ENCODE data around the gene GPR143.

Gene GPR143

DNA sequence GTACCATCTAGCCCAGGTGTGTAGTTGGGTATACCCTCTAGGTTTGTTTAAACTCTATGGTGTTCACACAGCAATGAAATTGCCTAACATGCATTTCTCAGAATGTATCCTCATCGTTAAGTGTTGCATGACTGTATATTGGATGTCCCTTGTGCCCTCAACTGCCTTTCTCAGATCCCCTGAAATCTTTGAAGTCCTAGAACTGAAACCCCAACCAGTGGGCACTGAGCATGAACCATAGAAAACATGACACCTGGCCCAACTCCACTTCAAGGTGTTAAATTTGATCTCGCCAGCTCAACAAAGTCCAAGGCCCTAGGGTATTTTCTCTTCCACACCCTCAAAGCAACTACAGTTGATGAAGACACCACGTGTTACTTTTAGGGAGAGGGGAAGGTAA, 35.6 kb downstream of the GPR143 start:
- no peak for TF ChIP-seq SALL2 (tag by site-specific recombination; IDR thresholded peaks at IDR 0.05; ENCODE audit: borderline replicate concordance)
- no peak for TF ChIP-seq ZXDB (tag by site-specific recombination; IDR thresholded peaks at IDR 0.05)
- no peak for TF ChIP-seq ZNF610 (tag by site-specific recombination; IDR thresholded peaks at IDR 0.05; ENCODE audit: borderline replicate concordance)
- no peak for TF ChIP-seq ZNF776 (tag by site-specific recombination; IDR thresholded peaks at IDR 0.05; ENCODE audit: borderline replicate concordance)
- TF ChIP-seq, protein P1, sequence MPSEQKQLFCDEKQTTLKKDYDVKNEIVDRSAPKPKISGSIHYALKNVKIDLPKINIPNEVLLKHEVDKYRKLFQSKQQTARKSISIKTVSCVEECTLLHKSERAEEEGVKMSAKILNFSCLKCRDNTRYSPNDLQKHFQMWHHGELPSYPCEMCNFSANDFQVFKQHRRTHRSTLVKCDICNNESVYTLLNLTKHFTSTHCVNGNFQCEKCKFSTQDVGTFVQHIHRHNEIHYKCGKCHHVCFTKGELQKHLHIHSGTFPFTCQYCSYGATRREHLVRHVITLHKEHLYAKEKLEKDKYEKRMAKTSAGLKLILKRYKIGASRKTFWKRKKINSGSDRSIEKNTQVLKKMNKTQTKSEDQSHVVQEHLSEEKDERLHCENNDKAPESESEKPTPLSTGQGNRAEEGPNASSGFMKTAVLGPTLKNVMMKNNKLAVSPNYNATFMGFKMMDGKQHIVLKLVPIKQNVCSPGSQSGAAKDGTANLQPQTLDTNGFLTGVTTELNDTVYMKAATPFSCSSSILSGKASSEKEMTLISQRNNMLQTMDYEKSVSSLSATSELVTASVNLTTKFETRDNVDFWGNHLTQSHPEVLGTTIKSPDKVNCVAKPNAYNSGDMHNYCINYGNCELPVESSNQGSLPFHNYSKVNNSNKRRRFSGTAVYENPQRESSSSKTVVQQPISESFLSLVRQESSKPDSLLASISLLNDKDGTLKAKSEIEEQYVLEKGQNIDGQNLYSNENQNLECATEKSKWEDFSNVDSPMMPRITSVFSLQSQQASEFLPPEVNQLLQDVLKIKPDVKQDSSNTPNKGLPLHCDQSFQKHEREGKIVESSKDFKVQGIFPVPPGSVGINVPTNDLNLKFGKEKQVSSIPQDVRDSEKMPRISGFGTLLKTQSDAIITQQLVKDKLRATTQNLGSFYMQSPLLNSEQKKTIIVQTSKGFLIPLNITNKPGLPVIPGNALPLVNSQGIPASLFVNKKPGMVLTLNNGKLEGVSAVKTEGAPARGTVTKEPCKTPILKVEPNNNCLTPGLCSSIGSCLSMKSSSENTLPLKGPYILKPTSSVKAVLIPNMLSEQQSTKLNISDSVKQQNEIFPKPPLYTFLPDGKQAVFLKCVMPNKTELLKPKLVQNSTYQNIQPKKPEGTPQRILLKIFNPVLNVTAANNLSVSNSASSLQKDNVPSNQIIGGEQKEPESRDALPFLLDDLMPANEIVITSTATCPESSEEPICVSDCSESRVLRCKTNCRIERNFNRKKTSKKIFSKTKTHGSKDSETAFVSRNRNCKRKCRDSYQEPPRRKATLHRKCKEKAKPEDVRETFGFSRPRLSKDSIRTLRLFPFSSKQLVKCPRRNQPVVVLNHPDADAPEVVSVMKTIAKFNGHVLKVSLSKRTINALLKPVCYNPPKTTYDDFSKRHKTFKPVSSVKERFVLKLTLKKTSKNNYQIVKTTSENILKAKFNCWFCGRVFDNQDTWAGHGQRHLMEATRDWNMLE (tag by site-specific recombination; conservative IDR thresholded peaks at IDR 0.05; ENCODE audit: low read depth) = no peak
- TF ChIP-seq TRIM28 (IDR thresholded peaks at IDR 0.05; ENCODE audit: borderline replicate concordance, low read length) = no peak
- no peak for TF ChIP-seq ZNF701 (tag by site-specific recombination; IDR thresholded peaks at IDR 0.05)
- no peak for TF ChIP-seq ZNF521 (tag by site-specific recombination; IDR thresholded peaks at IDR 0.05)
- TF ChIP-seq, protein P2, sequence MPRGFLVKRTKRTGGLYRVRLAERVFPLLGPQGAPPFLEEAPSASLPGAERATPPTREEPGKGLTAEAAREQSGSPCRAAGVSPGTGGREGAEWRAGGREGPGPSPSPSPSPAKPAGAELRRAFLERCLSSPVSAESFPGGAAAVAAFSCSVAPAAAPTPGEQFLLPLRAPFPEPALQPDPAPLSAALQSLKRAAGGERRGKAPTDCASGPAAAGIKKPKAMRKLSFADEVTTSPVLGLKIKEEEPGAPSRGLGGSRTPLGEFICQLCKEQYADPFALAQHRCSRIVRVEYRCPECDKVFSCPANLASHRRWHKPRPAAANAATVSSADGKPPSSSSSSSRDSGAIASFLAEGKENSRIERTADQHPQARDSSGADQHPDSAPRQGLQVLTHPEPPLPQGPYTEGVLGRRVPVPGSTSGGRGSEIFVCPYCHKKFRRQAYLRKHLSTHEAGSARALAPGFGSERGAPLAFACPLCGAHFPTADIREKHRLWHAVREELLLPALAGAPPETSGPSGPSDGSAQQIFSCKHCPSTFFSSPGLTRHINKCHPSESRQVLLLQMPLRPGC (tag by site-specific recombination; IDR thresholded peaks at IDR 0.05) = no peak
- no peak for TF ChIP-seq MEIS1 (CRISPR knock-in tag; IDR thresholded peaks at IDR 0.05; ENCODE audit: borderline replicate concordance)
- no peak for TF ChIP-seq ZNF629 (tag by site-specific recombination; IDR thresholded peaks at IDR 0.05)
- no peaks in the 10 kb centered on the region for H3K9me3 ChIP-seq (ENCODE audit: control insufficient read depth, insufficient read depth, low read depth, low read length)
- no peak overlapping the region for H3K27ac ChIP-seq (ENCODE audit: extremely low read depth, low read depth, low read length)
- H3K4me3 ChIP-seq (ENCODE audit: low read depth, low read length) = no peak overlapping the region
- H3K4me1 ChIP-seq (ENCODE audit: control insufficient read depth, insufficient read depth, low read length) = no peaks in the 10 kb centered on the region
- H3K36me3 ChIP-seq (ENCODE audit: control insufficient read depth in 2 of 2, insufficient read depth in 1 of 2, low read length in 2 of 2) = no peaks in the 10 kb centered on the region
- CTCF ChIA-PET = interaction anchor here (0.7 kb wide), 1 partner anchor 17 kb away, joined by 5 read pairs; no protein-coding TSS in a partner anchor
- POLR2A ChIA-PET = no interaction called here

DNA sequence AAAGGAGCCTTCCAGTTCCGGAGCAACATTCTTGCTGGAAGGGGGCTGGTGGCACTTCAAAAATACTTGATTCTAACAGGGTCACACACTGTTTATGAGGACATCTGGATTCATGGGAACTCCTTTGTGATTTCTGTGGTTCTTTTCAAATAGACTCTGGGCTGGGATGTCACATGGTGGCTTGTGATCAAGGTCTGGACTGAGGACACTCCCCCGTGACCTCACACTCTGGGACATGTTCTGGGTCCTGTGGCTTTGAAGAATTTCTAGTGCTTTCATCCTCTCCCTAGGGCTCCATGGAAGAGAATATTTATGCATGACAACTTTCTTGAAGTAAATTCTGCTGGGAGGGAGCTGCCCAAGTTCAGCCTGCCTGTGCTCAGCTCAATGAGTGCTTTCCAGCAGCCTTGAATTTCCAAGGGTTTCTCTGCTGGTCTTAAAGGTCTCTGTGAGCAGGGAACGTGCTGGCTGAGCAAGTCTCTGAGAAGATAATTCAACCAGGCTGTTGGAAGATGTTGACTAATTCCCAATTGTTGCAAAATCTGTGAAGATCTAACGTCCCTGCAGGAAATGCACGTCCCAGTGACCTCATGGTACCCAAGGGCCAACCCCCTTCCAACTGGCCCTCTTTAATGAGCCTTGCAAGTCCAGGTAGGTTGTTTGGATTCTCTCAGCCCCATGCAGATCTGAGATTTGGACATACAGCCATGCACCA, 36.3 kb downstream of the GPR143 start:
- POLR2A ChIA-PET = no interaction called here
- no peaks in the 10 kb centered on the region for H3K4me1 ChIP-seq (ENCODE audit: control insufficient read depth, insufficient read depth, low read length)
- TF ChIP-seq ZNF529 (tag by site-specific recombination; IDR thresholded peaks at IDR 0.05; ENCODE audit: insufficient replicate concordance) = no peak
- TF ChIP-seq ZNF140 (tag by site-specific recombination; IDR thresholded peaks at IDR 0.05) = no peak
- no peak for TF ChIP-seq SETDB1 (IDR thresholded peaks at IDR 0.05; ENCODE audit: insufficient read length, low read length)
- TF ChIP-seq KLF10 (tag by site-specific recombination; IDR thresholded peaks at IDR 0.05) = no peak
- TF ChIP-seq OVOL3 (tag by site-specific recombination; IDR thresholded peaks at IDR 0.05) = no peak
- no peak for TF ChIP-seq ZBTB20 (tag by site-specific recombination; IDR thresholded peaks at IDR 0.05)
- no peaks in the 10 kb centered on the region for H3K9me3 ChIP-seq (ENCODE audit: control insufficient read depth, insufficient read depth, low read depth, low read length)
- no peak overlapping the region for H3K27ac ChIP-seq (ENCODE audit: extremely low read depth, low read depth, low read length)
- CTCF ChIA-PET = interaction anchor here (0.7 kb wide), 1 partner anchor 18 kb away, joined by 5 read pairs; no protein-coding TSS in a partner anchor
- no peaks in the 10 kb centered on the region for H3K36me3 ChIP-seq (ENCODE audit: control insufficient read depth in 2 of 2, insufficient read depth in 1 of 2, low read length in 2 of 2)
- no peak overlapping the region for H3K4me3 ChIP-seq (ENCODE audit: low read depth, low read length)

Measured in HEK293 (cell line).